Peyer's patch (tissue), 4 donors: ENCODE data around the gene MCF2L.

Experiments
- POLR2A ChIP-seq, 2 donors: fragments of 450-650 bp; IDR thresholded peaks; one replicate each; pipeline ENCODE4 v1.5.1; 2017; ENCODE audit warnings: antibody characterized with exemption in 2 of 2, mild to moderate bottlenecking in 2 of 2, moderate library complexity in 2 of 2
- TF ChIP-seq, protein P1 (sequence below), 6 experiments: fragments of 450-650 bp in 4 of 6; fragments of 200-600 bp in 2 of 6; sonication (generic) in 1 of 6; IDR thresholded peaks; one replicate each; pipeline ENCODE4 v1.5.1; 2017 to 2019; ENCODE audit warnings: antibody characterized with exemption in 6 of 6, mild to moderate bottlenecking in 3 of 6, moderate library complexity in 1 of 6

DNA sequence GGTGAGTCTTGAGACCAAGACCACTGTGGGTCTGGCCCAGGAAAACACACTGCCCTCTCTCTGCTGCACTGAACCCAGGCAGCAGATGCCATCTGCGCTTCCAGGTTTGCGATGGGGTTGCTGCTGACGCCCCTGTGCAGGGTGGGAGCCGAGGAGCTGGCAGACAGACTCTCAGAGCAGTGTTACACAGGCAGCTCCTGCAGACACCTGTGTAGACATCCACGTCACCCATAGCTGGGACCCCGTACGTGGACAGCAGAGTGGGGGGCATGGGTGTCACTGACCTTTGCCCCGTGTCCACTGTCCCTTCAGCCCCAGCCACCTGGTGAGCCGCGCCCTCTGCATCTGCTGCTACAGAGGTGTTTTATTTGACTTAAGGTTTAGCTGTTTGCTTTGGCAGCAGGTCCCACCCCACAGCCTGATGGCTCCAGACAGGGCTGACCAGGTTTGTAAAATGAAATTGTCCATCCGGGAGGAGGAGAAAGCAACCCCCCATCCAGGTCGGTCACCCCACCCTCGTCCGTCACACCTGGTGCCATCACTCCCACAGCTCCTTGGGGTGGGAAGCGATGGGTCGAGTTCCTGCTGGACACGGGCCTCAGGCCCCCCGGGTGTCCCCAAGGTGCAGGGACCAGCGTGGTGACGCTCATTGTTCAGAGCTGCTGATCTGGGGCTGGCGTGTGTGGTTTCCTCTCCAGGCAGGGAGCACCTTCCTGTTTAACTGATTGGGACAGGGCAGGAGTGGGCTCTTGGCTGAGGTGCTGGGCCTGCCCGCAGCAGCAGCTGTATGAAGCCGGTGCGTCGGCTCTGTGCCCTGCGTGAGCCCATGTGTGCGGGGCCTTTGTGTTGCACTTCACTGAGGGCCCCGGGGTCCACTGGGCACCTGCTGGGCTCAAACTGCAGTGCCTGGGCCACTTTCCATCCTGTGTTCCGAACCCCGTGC lies 28.4 kb downstream of the MCF2L start:
- TF ChIP-seq, protein P1, sequence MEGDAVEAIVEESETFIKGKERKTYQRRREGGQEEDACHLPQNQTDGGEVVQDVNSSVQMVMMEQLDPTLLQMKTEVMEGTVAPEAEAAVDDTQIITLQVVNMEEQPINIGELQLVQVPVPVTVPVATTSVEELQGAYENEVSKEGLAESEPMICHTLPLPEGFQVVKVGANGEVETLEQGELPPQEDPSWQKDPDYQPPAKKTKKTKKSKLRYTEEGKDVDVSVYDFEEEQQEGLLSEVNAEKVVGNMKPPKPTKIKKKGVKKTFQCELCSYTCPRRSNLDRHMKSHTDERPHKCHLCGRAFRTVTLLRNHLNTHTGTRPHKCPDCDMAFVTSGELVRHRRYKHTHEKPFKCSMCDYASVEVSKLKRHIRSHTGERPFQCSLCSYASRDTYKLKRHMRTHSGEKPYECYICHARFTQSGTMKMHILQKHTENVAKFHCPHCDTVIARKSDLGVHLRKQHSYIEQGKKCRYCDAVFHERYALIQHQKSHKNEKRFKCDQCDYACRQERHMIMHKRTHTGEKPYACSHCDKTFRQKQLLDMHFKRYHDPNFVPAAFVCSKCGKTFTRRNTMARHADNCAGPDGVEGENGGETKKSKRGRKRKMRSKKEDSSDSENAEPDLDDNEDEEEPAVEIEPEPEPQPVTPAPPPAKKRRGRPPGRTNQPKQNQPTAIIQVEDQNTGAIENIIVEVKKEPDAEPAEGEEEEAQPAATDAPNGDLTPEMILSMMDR (IDR thresholded peaks at IDR 0.05) = no peak
- no peak for TF ChIP-seq POLR2A (IDR thresholded peaks at IDR 0.05)
